Measurements from ENCODE around the gene GPR35. TPM values are rescaled to one million over a fixed set of nuclear protein-coding genes. Genes with fewer than 3 reads are reported as not detected.

Gene GPR35
- total RNA-seq, 1 experiment from 2014 or later = 2.7 TPM

DNA sequence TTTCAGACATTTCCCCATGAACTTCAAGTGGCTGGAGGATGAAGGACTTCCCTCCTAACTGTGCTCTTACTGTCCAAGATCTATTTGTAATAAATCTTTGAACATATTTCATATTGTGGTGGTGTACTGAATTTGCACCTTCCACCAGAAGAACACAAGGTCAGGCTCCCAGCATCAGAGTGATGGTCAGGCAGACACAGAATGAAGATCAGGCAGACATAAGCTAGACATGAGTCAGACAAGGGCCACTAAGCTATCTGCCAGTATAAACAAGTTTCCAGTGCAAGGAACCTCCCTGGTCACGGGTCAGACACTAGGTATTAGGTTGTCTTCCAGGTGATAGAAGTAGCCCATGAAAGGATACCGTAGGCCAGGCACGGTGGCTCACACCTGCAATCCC is 37.4 kb downstream of the GPR35 start:
- peaks cover 67% of the 10 kb centered on the region for H3K27me3 ChIP-seq (replicated peaks; ENCODE audit: insufficient read depth, low read depth, low read length, poor library complexity)
- H3K4me1 ChIP-seq (ENCODE audit: insufficient read depth, low read length, poor library complexity, severe bottlenecking) = no peaks in the 10 kb centered on the region
- DNase-seq (ENCODE audit: low spot score) = no peak
- H3K9me3 ChIP-seq (ENCODE audit: low read depth, low read length, poor library complexity, severe bottlenecking) = peaks cover 11% of the 10 kb centered on the region
- TF ChIP-seq, protein P1, sequence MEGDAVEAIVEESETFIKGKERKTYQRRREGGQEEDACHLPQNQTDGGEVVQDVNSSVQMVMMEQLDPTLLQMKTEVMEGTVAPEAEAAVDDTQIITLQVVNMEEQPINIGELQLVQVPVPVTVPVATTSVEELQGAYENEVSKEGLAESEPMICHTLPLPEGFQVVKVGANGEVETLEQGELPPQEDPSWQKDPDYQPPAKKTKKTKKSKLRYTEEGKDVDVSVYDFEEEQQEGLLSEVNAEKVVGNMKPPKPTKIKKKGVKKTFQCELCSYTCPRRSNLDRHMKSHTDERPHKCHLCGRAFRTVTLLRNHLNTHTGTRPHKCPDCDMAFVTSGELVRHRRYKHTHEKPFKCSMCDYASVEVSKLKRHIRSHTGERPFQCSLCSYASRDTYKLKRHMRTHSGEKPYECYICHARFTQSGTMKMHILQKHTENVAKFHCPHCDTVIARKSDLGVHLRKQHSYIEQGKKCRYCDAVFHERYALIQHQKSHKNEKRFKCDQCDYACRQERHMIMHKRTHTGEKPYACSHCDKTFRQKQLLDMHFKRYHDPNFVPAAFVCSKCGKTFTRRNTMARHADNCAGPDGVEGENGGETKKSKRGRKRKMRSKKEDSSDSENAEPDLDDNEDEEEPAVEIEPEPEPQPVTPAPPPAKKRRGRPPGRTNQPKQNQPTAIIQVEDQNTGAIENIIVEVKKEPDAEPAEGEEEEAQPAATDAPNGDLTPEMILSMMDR (conservative IDR thresholded peaks at IDR 0.05; ENCODE audit: low read depth, low read length) = no peak
- CTCF ChIA-PET = no interaction called here
- no peaks in the 10 kb centered on the region for H3K36me3 ChIP-seq (ENCODE audit: insufficient read depth, low read length, poor library complexity, severe bottlenecking)
- BruUV-seq (replicated peaks) = no TSS peak
- H3K4me3 ChIP-seq (ENCODE audit: low read depth, low read length, poor library complexity, severe bottlenecking) = no peak overlapping the region
- intact Hi-C loops (cut with micrococcal nuclease; ENCODE audit: unreplicated experiment) = no loop called here
- no peak overlapping the region for H3K27ac ChIP-seq (ENCODE audit: low read depth, low read length, poor library complexity, severe bottlenecking)
- POLR2A ChIA-PET (ENCODE audit: low non-redundant PET) = no interaction called here

DNA sequence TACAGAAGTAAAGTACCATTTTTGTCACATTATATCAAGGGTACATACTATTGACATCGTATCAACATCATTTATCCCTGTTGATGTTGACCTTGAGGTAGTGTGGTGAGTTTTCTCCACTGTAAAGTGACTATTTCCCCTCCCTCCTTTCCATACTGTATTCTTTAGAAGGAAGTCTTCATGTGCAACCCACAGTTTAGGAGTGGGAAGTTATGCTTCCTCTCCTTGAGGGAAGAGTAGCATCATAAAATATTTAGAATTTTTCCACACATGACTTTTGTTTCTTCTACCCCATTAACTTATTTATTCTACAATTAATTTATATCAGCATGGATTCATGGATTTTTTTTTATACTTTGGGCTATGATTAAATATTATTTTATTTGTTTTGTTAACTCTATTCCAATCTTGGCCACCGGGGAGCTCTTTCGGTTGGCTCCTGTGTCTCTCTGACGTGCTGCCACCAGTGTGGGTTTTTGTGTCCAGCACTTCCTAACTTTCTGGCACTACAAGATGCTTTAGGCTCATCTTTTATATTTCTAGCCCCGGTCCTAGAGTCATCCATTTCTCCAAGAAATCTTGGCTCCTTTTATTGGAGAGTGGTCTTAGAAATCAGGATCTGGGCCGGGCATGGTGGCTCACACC is 38.4 kb downstream of the GPR35 start:
- Histone ChIP-seq H3K27ac (ENCODE audit: low read depth, low read length, poor library complexity, severe bottlenecking) (no peak overlapping the region), H3K4me3 (ENCODE audit: low read depth, low read length, poor library complexity, severe bottlenecking) (no peak overlapping the region), H3K4me1 (ENCODE audit: insufficient read depth, low read length, poor library complexity, severe bottlenecking) (no peaks in the 10 kb centered on the region), H3K36me3 (ENCODE audit: insufficient read depth, low read length, poor library complexity, severe bottlenecking) (no peaks in the 10 kb centered on the region), H3K9me3 (ENCODE audit: low read depth, low read length, poor library complexity, severe bottlenecking) (peaks cover 11% of the 10 kb centered on the region), H3K27me3 (replicated peaks; ENCODE audit: insufficient read depth, low read depth, low read length, poor library complexity) (peaks cover 70% of the 10 kb centered on the region)
- ChIA-PET POLR2A (ENCODE audit: low non-redundant PET) (no interaction called here), CTCF (interaction anchor here (0.7 kb wide), 1 partner anchor 134 kb away, joined by 5 read pairs; no protein-coding TSS in a partner anchor)
- DNase-seq (ENCODE audit: low spot score) = no peak
- TF ChIP-seq, protein P1 (conservative IDR thresholded peaks at IDR 0.05; ENCODE audit: low read depth, low read length) = no peak
- no peak for TF ChIP-seq EZH2 (IDR thresholded peaks at IDR 0.05; ENCODE audit: borderline replicate concordance, low read depth, low read length, poor library complexity, severe bottlenecking)
- BruUV-seq (replicated peaks) = no TSS peak
- intact Hi-C loops (cut with micrococcal nuclease; ENCODE audit: unreplicated experiment) = no loop called here

DNA sequence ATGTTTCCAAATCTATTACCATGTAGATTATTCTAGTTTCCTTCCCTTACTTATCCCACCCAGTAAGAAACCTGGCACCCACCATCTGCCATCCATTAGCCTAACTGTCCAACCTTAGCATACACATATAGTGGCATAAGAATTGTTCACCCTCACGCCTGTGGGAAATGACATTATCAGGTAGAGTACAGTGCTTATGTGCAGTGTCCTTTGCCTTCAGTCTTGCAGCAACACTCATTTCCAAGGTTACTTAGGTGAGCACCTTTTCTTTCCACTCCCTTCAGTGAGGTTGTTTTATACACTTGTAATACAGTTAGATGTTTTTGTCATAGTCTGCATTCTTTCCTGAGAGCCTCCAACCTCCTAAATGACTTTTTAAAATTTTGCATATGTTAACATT is 39.3 kb downstream of the GPR35 start:
- Histone ChIP-seq H3K4me1 (ENCODE audit: insufficient read depth, low read length, poor library complexity, severe bottlenecking) (no peaks in the 10 kb centered on the region), H3K36me3 (ENCODE audit: insufficient read depth, low read length, poor library complexity, severe bottlenecking) (no peaks in the 10 kb centered on the region), H3K27ac (ENCODE audit: low read depth, low read length, poor library complexity, severe bottlenecking) (no peak overlapping the region), H3K9me3 (ENCODE audit: low read depth, low read length, poor library complexity, severe bottlenecking) (peaks cover 11% of the 10 kb centered on the region), H3K4me3 (ENCODE audit: low read depth, low read length, poor library complexity, severe bottlenecking) (no peak overlapping the region), H3K27me3 (replicated peaks; ENCODE audit: insufficient read depth, low read depth, low read length, poor library complexity) (peaks cover 69% of the 10 kb centered on the region)
- ChIA-PET POLR2A (ENCODE audit: low non-redundant PET) (no interaction called here), CTCF (no interaction called here)
- no peak for TF ChIP-seq EZH2 (IDR thresholded peaks at IDR 0.05; ENCODE audit: borderline replicate concordance, low read depth, low read length, poor library complexity, severe bottlenecking)
- TF ChIP-seq, protein P1 (conservative IDR thresholded peaks at IDR 0.05; ENCODE audit: low read depth, low read length) = no peak
- intact Hi-C loops (cut with micrococcal nuclease; ENCODE audit: unreplicated experiment) = no loop called here
- BruUV-seq (replicated peaks) = no TSS peak
- no peak for DNase-seq (ENCODE audit: low spot score)
